ENCODE measurements around the gene PDE8A. TPM values are rescaled to one million over a fixed set of nuclear protein-coding genes. Genes with fewer than 3 reads are reported as not detected.

The PDE8A gene
- total and polyA plus RNA-seq, 2 experiments from 2014 or later = 5.6 to 7.5 TPM

- Histone ChIP-seq H3K4me1 (ENCODE audit: insufficient read depth) (no peaks in the 10 kb centered on the region), H3K9me2 (ENCODE audit: insufficient read depth) (no peaks in the 10 kb centered on the region), H4K20me1 (replicated peaks; ENCODE audit: insufficient read depth) (no peaks in the 10 kb centered on the region), H3K4me2 (no peak overlapping the region), H3K27ac (ENCODE audit: low read depth) (no peak overlapping the region), H3F3A (replicated peaks; ENCODE audit: low read depth) (no peaks in the 10 kb centered on the region), H3K4me3 (no peak overlapping the region), H3K36me3 (ENCODE audit: insufficient read depth) (no peaks in the 10 kb centered on the region), H2AFZ (no peak overlapping the region), H3K27me3 (ENCODE audit: insufficient read depth) (no peaks in the 10 kb centered on the region), H3K79me2 (replicated peaks; ENCODE audit: insufficient read depth) (no peaks in the 10 kb centered on the region)
- Mint-ChIP-seq H3K36me3 (ENCODE audit: low read depth) (no peaks in the 10 kb centered on the region; the same call in 1 of the 3 replicates), H3K9me3 (no peaks in the 10 kb centered on the region), H3K27me3 (ENCODE audit: insufficient read depth, low read depth, poor library complexity) (peaks cover 3% of the 10 kb centered on the region), H3K4me3 (no peak overlapping the region), H3K27ac (no peak overlapping the region), H3K4me1 (peaks cover 12% of the 10 kb centered on the region)
- DNase-seq (ENCODE audit: low spot score) (no peak), ATAC-seq (peak; percentile 53)
- no peak for TF ChIP-seq JUNB (IDR thresholded peaks at IDR 0.05; ENCODE audit: unreplicated experiment)
- no peak for TF ChIP-seq EZH2phosphoT487 (IDR thresholded peaks at IDR 0.05; ENCODE audit: unreplicated experiment)
- TF ChIP-seq, protein P1, sequence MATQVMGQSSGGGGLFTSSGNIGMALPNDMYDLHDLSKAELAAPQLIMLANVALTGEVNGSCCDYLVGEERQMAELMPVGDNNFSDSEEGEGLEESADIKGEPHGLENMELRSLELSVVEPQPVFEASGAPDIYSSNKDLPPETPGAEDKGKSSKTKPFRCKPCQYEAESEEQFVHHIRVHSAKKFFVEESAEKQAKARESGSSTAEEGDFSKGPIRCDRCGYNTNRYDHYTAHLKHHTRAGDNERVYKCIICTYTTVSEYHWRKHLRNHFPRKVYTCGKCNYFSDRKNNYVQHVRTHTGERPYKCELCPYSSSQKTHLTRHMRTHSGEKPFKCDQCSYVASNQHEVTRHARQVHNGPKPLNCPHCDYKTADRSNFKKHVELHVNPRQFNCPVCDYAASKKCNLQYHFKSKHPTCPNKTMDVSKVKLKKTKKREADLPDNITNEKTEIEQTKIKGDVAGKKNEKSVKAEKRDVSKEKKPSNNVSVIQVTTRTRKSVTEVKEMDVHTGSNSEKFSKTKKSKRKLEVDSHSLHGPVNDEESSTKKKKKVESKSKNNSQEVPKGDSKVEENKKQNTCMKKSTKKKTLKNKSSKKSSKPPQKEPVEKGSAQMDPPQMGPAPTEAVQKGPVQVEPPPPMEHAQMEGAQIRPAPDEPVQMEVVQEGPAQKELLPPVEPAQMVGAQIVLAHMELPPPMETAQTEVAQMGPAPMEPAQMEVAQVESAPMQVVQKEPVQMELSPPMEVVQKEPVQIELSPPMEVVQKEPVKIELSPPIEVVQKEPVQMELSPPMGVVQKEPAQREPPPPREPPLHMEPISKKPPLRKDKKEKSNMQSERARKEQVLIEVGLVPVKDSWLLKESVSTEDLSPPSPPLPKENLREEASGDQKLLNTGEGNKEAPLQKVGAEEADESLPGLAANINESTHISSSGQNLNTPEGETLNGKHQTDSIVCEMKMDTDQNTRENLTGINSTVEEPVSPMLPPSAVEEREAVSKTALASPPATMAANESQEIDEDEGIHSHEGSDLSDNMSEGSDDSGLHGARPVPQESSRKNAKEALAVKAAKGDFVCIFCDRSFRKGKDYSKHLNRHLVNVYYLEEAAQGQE (IDR thresholded peaks at IDR 0.05; ENCODE audit: unreplicated experiment) = no peak
- no peak for TF ChIP-seq EZH2 (IDR thresholded peaks at IDR 0.05; ENCODE audit: low read depth, unreplicated experiment)
- TF ChIP-seq, protein P2, sequence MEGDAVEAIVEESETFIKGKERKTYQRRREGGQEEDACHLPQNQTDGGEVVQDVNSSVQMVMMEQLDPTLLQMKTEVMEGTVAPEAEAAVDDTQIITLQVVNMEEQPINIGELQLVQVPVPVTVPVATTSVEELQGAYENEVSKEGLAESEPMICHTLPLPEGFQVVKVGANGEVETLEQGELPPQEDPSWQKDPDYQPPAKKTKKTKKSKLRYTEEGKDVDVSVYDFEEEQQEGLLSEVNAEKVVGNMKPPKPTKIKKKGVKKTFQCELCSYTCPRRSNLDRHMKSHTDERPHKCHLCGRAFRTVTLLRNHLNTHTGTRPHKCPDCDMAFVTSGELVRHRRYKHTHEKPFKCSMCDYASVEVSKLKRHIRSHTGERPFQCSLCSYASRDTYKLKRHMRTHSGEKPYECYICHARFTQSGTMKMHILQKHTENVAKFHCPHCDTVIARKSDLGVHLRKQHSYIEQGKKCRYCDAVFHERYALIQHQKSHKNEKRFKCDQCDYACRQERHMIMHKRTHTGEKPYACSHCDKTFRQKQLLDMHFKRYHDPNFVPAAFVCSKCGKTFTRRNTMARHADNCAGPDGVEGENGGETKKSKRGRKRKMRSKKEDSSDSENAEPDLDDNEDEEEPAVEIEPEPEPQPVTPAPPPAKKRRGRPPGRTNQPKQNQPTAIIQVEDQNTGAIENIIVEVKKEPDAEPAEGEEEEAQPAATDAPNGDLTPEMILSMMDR (conservative IDR thresholded peaks at IDR 0.05; ENCODE audit: low read depth in 2 of 2) = no peak
- TF ChIP-seq CREB1 (CRISPR knock-in tag; IDR thresholded peaks at IDR 0.05; ENCODE audit: low read depth) = no peak
- no peak for TF ChIP-seq POLR2AphosphoS5 (IDR thresholded peaks at IDR 0.05; ENCODE audit: low read depth)
- TF ChIP-seq NANOG (IDR thresholded peaks at IDR 0.05; ENCODE audit: borderline replicate concordance) = no peak
- TF ChIP-seq ZNF331 (CRISPR knock-in tag; IDR thresholded peaks at IDR 0.05; ENCODE audit: low read depth) = no peak
- TF ChIP-seq ZNF462 (CRISPR knock-in tag; IDR thresholded peaks at IDR 0.05) = no peak
- TF ChIP-seq, protein P3, sequence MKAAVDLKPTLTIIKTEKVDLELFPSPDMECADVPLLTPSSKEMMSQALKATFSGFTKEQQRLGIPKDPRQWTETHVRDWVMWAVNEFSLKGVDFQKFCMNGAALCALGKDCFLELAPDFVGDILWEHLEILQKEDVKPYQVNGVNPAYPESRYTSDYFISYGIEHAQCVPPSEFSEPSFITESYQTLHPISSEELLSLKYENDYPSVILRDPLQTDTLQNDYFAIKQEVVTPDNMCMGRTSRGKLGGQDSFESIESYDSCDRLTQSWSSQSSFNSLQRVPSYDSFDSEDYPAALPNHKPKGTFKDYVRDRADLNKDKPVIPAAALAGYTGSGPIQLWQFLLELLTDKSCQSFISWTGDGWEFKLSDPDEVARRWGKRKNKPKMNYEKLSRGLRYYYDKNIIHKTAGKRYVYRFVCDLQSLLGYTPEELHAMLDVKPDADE (IDR thresholded peaks at IDR 0.05) = no peak
These were observed 156.0 kb downstream of the PDE8A start for GRCh38 chr15:85137489-85138168.
